PC-3 (cell line): ENCODE measurements around the gene WNK2.

ENCODE experiments used
- EZH2phosphoT487 ChIP-seq: fragments of 300-600 bp; sonication (generic); IDR thresholded peaks from 2 replicates; pipeline ENCODE4 v1.6.1; 2018; ENCODE audit warnings: mild to moderate bottlenecking, antibody characterized with exemption, low read length, borderline replicate concordance
- TF ChIP-seq, protein P1 (sequence below): fragments of 300-600 bp; sonication (generic); conservative IDR thresholded peaks from 2 replicates; pipeline ENCODE4 v1.5.1; 2017; ENCODE audit warnings: antibody characterized with exemption, low read depth, mild to moderate bottlenecking, low read length

DNA sequence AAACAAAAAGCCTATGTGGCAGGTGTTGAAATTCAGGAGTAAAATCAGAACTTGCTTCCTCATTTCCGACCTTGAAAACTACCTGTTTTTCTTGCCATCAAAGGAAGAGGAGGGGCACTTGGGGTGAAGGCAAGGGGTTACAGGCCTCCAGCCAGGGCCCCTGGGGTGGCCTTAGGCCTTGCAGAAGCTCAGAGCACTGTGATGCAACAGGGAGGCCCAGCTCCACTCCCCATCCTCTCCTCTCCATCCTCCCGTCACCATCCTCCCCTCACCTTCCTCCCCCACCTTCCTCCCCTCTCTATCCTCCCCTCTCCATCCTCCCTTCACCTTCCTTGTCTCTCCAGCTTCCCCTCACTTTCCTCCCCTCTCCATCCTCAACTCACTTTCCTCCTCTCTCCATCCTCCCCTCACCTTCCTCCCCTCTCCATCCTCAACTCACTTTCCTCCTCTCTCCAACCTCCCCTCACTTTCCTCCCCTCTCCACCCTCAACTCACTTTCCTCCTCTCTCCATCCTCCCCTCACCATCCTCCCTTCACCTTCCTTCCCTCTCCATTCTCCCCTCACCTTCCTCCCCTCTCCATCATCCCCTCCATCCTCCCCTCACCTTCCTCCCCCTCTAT, 111.6 kb downstream of the WNK2 start:
- TF ChIP-seq EZH2phosphoT487 = no peak
- TF ChIP-seq, protein P1, sequence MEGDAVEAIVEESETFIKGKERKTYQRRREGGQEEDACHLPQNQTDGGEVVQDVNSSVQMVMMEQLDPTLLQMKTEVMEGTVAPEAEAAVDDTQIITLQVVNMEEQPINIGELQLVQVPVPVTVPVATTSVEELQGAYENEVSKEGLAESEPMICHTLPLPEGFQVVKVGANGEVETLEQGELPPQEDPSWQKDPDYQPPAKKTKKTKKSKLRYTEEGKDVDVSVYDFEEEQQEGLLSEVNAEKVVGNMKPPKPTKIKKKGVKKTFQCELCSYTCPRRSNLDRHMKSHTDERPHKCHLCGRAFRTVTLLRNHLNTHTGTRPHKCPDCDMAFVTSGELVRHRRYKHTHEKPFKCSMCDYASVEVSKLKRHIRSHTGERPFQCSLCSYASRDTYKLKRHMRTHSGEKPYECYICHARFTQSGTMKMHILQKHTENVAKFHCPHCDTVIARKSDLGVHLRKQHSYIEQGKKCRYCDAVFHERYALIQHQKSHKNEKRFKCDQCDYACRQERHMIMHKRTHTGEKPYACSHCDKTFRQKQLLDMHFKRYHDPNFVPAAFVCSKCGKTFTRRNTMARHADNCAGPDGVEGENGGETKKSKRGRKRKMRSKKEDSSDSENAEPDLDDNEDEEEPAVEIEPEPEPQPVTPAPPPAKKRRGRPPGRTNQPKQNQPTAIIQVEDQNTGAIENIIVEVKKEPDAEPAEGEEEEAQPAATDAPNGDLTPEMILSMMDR = no peak
